ES-I3 (cell line): ENCODE data around the gene KAZN.

Experiments used
- H3K36me3 ChIP-seq: 2 replicates; pipeline ENCODE4 v1.6.1; 2013; ENCODE audit warnings: mild to moderate bottlenecking, low read length, control low read depth, moderate library complexity; ENCODE audit not compliant: insufficient read depth
- H3K4me1 ChIP-seq: 2 replicates; pipeline ENCODE4 v1.6.1; 2013; ENCODE audit warnings: mild to moderate bottlenecking, control low read depth, low read length; ENCODE audit not compliant: insufficient read depth
- H3K9ac ChIP-seq: 2 replicates; pipeline ENCODE4 v1.6.1; 2013; ENCODE audit warnings: low read depth, mild to moderate bottlenecking, low read length, moderate library complexity
- H3K9me3 ChIP-seq: 2 replicates; pipeline ENCODE4 v1.6.1; 2013; ENCODE audit warnings: mild to moderate bottlenecking, low read length, moderate library complexity; ENCODE audit not compliant: control insufficient read depth, insufficient read depth

The KAZN gene

GRCh38 chr1:14983277-14983676, 384.8 kb downstream of the KAZN start:
- no peaks in the 10 kb centered on the region for H3K9me3 ChIP-seq
- H3K36me3 ChIP-seq: no peaks in the 10 kb centered on the region
- no peak overlapping the region for H3K9ac ChIP-seq
- peaks cover 3% of the 10 kb centered on the region; the same call in 1 of the 2 replicates for H3K4me1 ChIP-seq

GRCh38 chr1:14986168-14986567, 387.7 kb downstream of the KAZN start:
- Histone ChIP-seq H3K9ac (no peak overlapping the region), H3K36me3 (no peaks in the 10 kb centered on the region), H3K4me1 (no peaks in the 10 kb centered on the region), H3K9me3 (no peaks in the 10 kb centered on the region)

- Histone ChIP-seq H3K9ac (no peak overlapping the region), H3K9me3 (no peaks in the 10 kb centered on the region), H3K4me1 (no peaks in the 10 kb centered on the region), H3K36me3 (no peaks in the 10 kb centered on the region)
Observed at GRCh38 chr1:14987829-14988603, 389.5 kb downstream of the KAZN start.

- Histone ChIP-seq H3K9ac (no peak overlapping the region), H3K4me1 (no peaks in the 10 kb centered on the region), H3K9me3 (no peaks in the 10 kb centered on the region)
Observed at GRCh38 chr1:14988636-14989035, 390.2 kb downstream of the KAZN start.

GRCh38 chr1:14989931-14990728, 391.6 kb downstream of the KAZN start:
- Histone ChIP-seq H3K9ac (no peak overlapping the region), H3K4me1 (no peaks in the 10 kb centered on the region), H3K9me3 (no peaks in the 10 kb centered on the region), H3K36me3 (no peaks in the 10 kb centered on the region)

More at GRCh38 chr1:14988636-14989035, 390.2 kb downstream of the KAZN start:
- no peaks in the 10 kb centered on the region for H3K36me3 ChIP-seq

- Histone ChIP-seq H3K36me3 (no peaks in the 10 kb centered on the region), H3K4me1 (peaks cover 8% of the 10 kb centered on the region), H3K9me3 (no peaks in the 10 kb centered on the region), H3K9ac (no peak overlapping the region)
Observed at GRCh38 chr1:14993414-14993813, 394.9 kb downstream of the KAZN start.

GRCh38 chr1:14994148-14994547, 395.7 kb downstream of the KAZN start:
- Histone ChIP-seq H3K36me3 (no peaks in the 10 kb centered on the region), H3K9ac (no peak overlapping the region), H3K4me1 (peaks cover 8% of the 10 kb centered on the region), H3K9me3 (no peaks in the 10 kb centered on the region)

GRCh38 chr1:14994841-14995437, 396.5 kb downstream of the KAZN start:
- no peaks in the 10 kb centered on the region for H3K36me3 ChIP-seq
- H3K4me1 ChIP-seq: peaks cover 8% of the 10 kb centered on the region
- no peak overlapping the region for H3K9ac ChIP-seq

GRCh38 chr1:14996133-14997050, 397.9 kb downstream of the KAZN start:
- Histone ChIP-seq H3K9me3 (no peaks in the 10 kb centered on the region), H3K36me3 (no peaks in the 10 kb centered on the region), H3K9ac (no peak overlapping the region), H3K4me1 (peaks cover 8% of the 10 kb centered on the region)

More at GRCh38 chr1:14994841-14995437, 396.5 kb downstream of the KAZN start:
- H3K9me3 ChIP-seq: no peaks in the 10 kb centered on the region

GRCh38 chr1:14997646-14998276, 399.3 kb downstream of the KAZN start:
- no peaks in the 10 kb centered on the region for H3K9me3 ChIP-seq
- no peak overlapping the region for H3K9ac ChIP-seq

GRCh38 chr1:14999441-14999840, 401.0 kb downstream of the KAZN start:
- H3K4me1 ChIP-seq: peaks cover 8% of the 10 kb centered on the region
- H3K9me3 ChIP-seq: no peaks in the 10 kb centered on the region
- H3K9ac ChIP-seq: no peak overlapping the region
- no peaks in the 10 kb centered on the region for H3K36me3 ChIP-seq

More at GRCh38 chr1:14997646-14998276, 399.3 kb downstream of the KAZN start:
- Histone ChIP-seq H3K36me3 (no peaks in the 10 kb centered on the region), H3K4me1 (peaks cover 8% of the 10 kb centered on the region)

- Histone ChIP-seq H3K4me1 (peaks cover 8% of the 10 kb centered on the region), H3K36me3 (no peaks in the 10 kb centered on the region), H3K9me3 (no peaks in the 10 kb centered on the region), H3K9ac (no peak overlapping the region)
Observed at GRCh38 chr1:15000030-15000429, 401.5 kb downstream of the KAZN start.

GRCh38 chr1:15000671-15001070, 402.2 kb downstream of the KAZN start:
- no peaks in the 10 kb centered on the region for H3K36me3 ChIP-seq
- H3K9ac ChIP-seq: no peak overlapping the region
- H3K9me3 ChIP-seq: no peaks in the 10 kb centered on the region
- H3K4me1 ChIP-seq: peaks cover 8% of the 10 kb centered on the region
